Occipital lobe (tissue), 2 donors: ENCODE data around the gene RPE. TPM values are rescaled to one million over a fixed set of nuclear protein-coding genes. Genes with fewer than 3 reads are reported as not detected.

Experiments used
- DNase-seq: peaks from one replicate; lab custom pipeline; 2025; lab: John Stamatoyannopoulos, UW
- total RNA-seq: library from RNA; depleted of rRNA; stranded (reverse); fragments of >200 nt; gene quantifications from one replicate; pipeline ENCODE4 v1.2.3, GENCODE V29; 2014

Gene RPE
- 98.1 TPM for total RNA-seq

GRCh38 chr2:210002158-210003157 lies at the start of gene RPE:
Gene RPE, plus strand, starts transcription at chr2:210002638. Its CDS starts 24 bp downstream, at chr2:210002662.
- peak; percentile 92 for DNase-seq

- DNase-seq = no peak
Measured at GRCh38 chr2:209956271-209956670, 46.2 kb upstream of the RPE start.

GRCh38 chr2:209958016-209958415 lies 44.4 kb upstream of the RPE start:
- DNase-seq = no peak

GRCh38 chr2:209960045-209960444 lies 42.4 kb upstream of the RPE start:
- no peak for DNase-seq

- no peak for DNase-seq
Measured at GRCh38 chr2:209960676-209961630, 41.5 kb upstream of the RPE start.

- DNase-seq = no peak
Measured at GRCh38 chr2:209965723-209966122, 36.7 kb upstream of the RPE start.

GRCh38 chr2:209969692-209970091 lies 32.7 kb upstream of the RPE start:
- no peak for DNase-seq

GRCh38 chr2:209970271-209970670 lies 32.2 kb upstream of the RPE start:
- DNase-seq = no peak

- DNase-seq = no peak
Measured at GRCh38 chr2:209970711-209971110, 31.7 kb upstream of the RPE start.

- no peak for DNase-seq
Measured at GRCh38 chr2:209973328-209973727, 29.1 kb upstream of the RPE start.

GRCh38 chr2:209974576-209974975 lies 27.9 kb upstream of the RPE start:
- no peak for DNase-seq

- no peak for DNase-seq
Measured at GRCh38 chr2:209976698-209977385, 25.6 kb upstream of the RPE start.

GRCh38 chr2:209977386-209978239 lies 24.8 kb upstream of the RPE start:
- no peak for DNase-seq

- DNase-seq = no peak
Measured at GRCh38 chr2:209984291-209984690, 18.1 kb upstream of the RPE start.

GRCh38 chr2:209985874-209986273 lies 16.6 kb upstream of the RPE start:
- no peak for DNase-seq

GRCh38 chr2:209986415-209986814 lies 16.0 kb upstream of the RPE start:
- no peak for DNase-seq

GRCh38 chr2:209988010-209988409 lies 14.4 kb upstream of the RPE start:
- no peak for DNase-seq

- no peak for DNase-seq
Measured at GRCh38 chr2:209990838-209991237, 11.6 kb upstream of the RPE start.

GRCh38 chr2:209993968-209994367 lies 8.5 kb upstream of the RPE start:
- no peak for DNase-seq

GRCh38 chr2:209998596-209998995 lies 3.8 kb upstream of the RPE start:
- DNase-seq = no peak
